ENCODE measurements around the gene LRRC4B. TPM values are rescaled to one million over a fixed set of nuclear protein-coding genes. Genes with fewer than 3 reads are reported as not detected.
"Not testable (repeated sequence)": the region's sequence is repeated elsewhere in the genome, so short reads cannot be mapped to it uniquely, and the experiment has no call there.

LRRC4B gene
- total RNA-seq, 2 experiments from 2014 or later = not detected

DNA sequence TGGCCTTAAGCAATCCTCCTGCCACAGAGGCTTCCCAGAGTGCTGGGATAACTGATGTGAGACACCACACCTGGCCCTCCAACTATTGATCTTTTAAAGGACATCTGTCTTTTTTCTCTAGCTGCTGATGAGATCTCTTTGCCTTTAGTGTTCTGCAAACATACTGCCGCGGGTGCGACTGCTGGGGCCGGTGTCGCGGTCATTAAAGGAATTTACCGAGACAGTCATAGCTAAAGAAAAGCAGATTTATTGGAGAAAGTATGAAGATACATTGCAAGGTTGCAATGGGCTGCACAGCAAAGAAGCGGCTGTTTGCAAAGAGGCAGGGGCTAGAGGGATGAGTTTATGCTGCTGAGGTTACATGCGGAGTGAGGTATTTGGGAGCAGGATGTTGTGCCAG, 31.2 kb upstream of the LRRC4B start:
- ATAC-seq (ENCODE audit: low read depth) (no peak), DNase-seq (no peak)
- H3K27ac Mint-ChIP-seq = no peak overlapping the region
- POLR2A ChIA-PET = no interaction called here
- no peaks in the 10 kb centered on the region for H3K9me3 Mint-ChIP-seq
- H3K36me3 Mint-ChIP-seq = no peaks in the 10 kb centered on the region
- H3K4me3 Mint-ChIP-seq = no peak overlapping the region
- peaks cover 18% of the 10 kb centered on the region for H3K27me3 Mint-ChIP-seq
- H3K4me1 Mint-ChIP-seq = no peaks in the 10 kb centered on the region

DNA sequence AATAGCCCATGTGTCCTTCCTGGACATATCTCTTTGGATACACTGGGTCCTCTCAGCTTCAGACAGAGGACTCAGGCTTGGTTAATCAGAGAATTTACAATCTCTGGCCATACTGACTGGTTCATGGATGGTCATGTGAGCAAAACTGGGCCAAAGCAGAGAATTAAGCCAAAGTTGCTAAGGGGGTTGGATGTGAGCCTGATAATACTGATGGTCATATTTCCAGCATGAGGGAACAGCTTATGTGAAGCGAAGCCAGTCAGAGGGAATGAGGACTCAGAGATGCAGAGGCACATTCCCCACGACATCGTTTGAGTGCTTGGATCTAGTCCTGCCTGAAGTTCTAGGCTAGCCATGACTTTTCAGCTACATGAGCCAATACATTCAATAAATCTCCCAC, 22.0 kb upstream of the LRRC4B start:
- H3K36me3 Mint-ChIP-seq = no peaks in the 10 kb centered on the region
- H3K4me1 Mint-ChIP-seq = no peaks in the 10 kb centered on the region
- DNase-seq = no peak
- no peak for ATAC-seq (ENCODE audit: low read depth)
- H3K4me3 Mint-ChIP-seq = no peak overlapping the region
- POLR2A ChIA-PET = no interaction called here
- H3K9me3 Mint-ChIP-seq = no peaks in the 10 kb centered on the region
- H3K27me3 Mint-ChIP-seq = peaks cover 6% of the 10 kb centered on the region
- no peak overlapping the region for H3K27ac Mint-ChIP-seq

DNA sequence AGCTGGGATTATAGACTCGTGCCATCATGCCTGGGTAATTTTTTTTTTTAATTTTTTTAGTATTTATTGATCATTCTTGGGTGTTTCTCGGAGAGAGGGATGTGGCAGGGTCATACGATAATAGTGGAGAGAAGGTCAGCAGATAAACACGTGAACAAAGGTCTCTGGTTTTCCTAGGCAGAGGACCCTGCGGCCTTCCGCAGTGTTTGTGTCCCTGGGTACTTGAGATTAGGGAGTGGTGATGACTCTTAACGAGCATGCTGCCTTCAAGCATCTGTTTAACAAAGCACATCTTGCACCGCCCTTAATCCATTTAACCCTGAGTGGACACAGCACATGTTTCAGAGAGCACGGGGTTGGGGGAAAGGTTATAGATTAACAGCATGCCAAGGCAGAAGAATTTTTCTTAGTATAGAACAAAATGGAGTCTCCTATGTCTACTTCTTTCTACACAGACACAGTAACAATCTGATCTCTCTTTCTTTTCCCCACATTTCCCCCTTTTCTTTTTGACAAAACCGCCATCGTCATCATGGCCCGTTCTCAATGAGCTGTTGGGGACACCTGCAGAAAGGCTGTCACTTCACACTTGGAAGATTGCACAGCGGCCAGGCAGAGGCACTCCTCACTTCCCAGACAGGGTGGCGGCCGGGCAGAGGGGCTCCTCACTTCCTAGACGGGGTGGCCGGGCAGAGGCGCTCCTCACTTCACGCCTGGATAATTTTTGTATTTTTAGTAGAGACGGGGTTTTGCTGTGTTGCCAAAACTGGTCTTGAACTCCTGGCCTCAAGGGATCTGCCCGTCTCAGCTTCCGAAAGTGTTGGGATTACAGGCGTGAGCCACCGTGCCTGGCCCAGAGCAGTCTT, 13.8 kb upstream of the LRRC4B start:
- H3K36me3 Mint-ChIP-seq; H3K27me3 Mint-ChIP-seq; POLR2A ChIA-PET; ATAC-seq (ENCODE audit: low read depth); H3K27ac Mint-ChIP-seq; H3K4me3 Mint-ChIP-seq; DNase-seq; H3K4me1 Mint-ChIP-seq; H3K9me3 Mint-ChIP-seq: not testable (repeated sequence)

DNA sequence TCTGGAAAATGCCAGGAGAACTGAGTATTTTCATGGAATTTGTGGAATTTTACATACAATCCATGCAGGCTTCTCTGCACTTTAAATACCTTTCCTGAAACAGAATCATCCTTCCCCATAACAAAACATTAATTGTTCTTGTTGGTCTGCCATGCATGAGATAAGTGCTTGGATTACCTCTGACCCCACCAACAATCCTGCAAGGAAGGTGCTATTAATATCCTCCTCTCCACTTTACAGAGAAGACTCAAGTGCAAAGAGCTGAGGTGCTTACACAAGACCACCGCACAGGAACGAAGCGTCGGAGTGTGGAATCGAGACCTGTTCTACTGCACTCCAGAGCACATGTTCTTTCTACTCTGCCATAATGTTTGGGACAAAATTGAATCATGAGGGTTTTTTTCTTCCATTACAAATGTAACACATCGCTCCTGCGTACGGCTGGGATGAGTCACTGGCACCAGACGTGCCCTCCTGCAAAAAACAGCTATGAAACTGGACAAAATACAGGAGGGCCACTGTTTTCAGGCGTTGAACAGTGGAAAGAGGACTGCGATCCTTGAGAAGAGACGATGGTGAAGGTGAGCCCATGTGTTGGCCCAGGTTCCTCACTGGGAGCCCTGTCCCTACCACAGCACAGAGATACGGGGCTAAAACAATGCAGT, 12.9 kb upstream of the LRRC4B start:
- H3K4me1 Mint-ChIP-seq = no peaks in the 10 kb centered on the region
- POLR2A ChIA-PET = no interaction called here
- H3K4me3 Mint-ChIP-seq = no peak overlapping the region
- H3K27ac Mint-ChIP-seq = no peak overlapping the region
- DNase-seq (no peak), ATAC-seq (ENCODE audit: low read depth) (no peak)
- no peaks in the 10 kb centered on the region for H3K36me3 Mint-ChIP-seq
- H3K9me3 Mint-ChIP-seq = no peaks in the 10 kb centered on the region
- peaks cover 5% of the 10 kb centered on the region for H3K27me3 Mint-ChIP-seq

DNA sequence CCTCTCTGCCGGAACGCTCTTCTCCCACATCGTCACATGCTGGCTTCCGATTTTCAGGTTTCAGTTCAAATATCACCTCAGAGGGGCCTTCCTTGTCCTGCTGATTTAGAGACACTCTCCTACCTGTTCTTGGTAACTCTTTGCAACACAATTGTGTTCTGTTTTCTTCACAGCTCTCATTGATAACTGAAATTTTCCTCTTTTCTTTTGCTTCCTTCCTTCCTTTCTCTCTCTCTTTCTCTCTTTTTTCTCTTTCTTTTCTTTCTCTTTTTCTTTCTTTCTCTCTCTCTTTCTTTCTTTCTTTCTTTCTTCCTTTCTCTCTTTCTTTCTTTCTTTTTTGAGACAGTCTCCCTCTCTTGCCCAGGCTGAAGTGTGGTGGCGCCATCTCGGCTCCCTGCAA, 12.0 kb upstream of the LRRC4B start:
- H3K9me3 Mint-ChIP-seq = no peaks in the 10 kb centered on the region
- H3K36me3 Mint-ChIP-seq = no peaks in the 10 kb centered on the region
- peaks cover 5% of the 10 kb centered on the region for H3K27me3 Mint-ChIP-seq
- POLR2A ChIA-PET = no interaction called here
- no peaks in the 10 kb centered on the region for H3K4me1 Mint-ChIP-seq
- no peak overlapping the region for H3K4me3 Mint-ChIP-seq
- DNase-seq (no peak), ATAC-seq (ENCODE audit: low read depth) (no peak)
- H3K27ac Mint-ChIP-seq = no peak overlapping the region

DNA sequence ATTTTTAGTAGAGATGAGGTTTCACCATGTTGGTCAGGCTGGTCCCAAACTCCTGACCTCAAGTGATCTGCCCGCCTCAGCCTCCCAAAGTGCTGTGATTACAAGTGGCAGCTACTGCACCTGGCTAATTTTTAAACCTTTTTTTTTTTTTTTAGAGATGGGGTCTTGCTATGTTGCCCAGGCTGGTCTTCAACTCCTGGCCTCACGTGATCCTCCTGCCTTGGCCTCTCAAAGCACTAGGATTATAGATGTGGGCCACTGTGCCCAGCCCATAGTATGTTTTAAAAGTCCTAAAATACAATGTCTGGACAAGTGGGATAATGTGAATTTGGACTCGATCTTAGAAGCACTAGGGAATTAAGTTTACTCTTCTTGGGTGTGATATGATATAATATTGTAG, 8.5 kb upstream of the LRRC4B start:
- H3K4me1 Mint-ChIP-seq; H3K36me3 Mint-ChIP-seq; H3K27ac Mint-ChIP-seq; H3K4me3 Mint-ChIP-seq; DNase-seq; ATAC-seq (ENCODE audit: low read depth); H3K9me3 Mint-ChIP-seq; POLR2A ChIA-PET: not testable (repeated sequence)
- peaks cover 10% of the 10 kb centered on the region for H3K27me3 Mint-ChIP-seq

DNA sequence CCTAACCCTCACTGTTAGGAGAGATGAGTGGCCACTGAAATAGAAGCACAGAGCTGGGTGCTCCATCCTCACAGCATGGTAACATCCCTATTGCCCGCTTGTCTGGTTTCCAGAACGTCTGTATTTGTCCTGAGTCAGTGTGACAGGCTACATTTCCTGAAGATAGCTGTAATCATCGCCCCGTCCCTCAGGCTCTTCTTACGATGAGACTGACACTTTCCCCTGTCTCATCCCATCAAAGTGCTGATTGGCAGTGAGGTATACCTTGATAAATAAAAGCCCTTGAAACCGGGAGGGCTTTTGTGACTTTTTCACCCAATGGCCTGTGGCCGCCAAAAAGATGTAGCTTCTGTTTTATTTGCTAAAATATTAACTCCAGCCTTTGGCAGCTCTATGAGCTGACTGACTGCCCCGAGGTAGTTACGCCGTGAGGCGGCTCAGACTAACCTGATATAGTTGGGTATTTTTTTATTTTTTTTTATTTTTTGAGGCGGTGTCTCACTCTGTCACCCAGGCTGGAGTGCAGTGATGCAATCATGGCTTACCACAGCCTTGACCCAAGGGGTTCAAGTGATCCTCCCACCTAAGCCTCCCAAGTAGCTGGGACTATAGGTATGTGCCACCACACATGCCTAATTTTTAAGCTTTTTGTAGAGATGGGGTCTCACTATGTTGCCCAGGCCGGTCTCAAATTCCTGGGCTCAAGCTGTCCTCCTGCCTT, 5.7 kb upstream of the LRRC4B start:
- POLR2A ChIA-PET = no interaction called here

DNA sequence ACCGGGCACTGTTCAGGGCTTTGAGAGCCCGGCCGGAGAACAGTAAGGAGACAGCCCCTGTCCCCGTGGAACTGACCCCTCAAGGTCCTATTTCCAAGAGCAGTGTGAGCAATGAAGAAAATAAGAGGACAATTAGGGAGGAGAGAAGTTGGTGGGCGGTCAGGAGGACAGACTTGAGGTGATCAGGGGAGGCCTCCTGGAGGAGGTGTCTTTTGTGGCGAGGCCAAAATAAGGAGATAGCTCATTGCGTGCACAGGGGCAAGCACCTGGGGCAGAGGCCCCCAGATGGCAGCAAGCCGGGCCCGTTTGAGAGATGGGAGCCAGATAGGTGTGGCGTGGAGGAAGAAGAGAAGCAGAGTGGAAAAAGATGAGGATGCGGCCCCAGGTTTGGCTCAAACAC, 2.8 kb upstream of the LRRC4B start:
- ATAC-seq (ENCODE audit: low read depth) = no peak
- no peak for DNase-seq
- no peak overlapping the region for H3K4me3 Mint-ChIP-seq
- no peaks in the 10 kb centered on the region for H3K9me3 Mint-ChIP-seq
- POLR2A ChIA-PET = no interaction called here
- no peaks in the 10 kb centered on the region for H3K36me3 Mint-ChIP-seq
- peaks cover 6% of the 10 kb centered on the region for H3K4me1 Mint-ChIP-seq
- peaks cover 35% of the 10 kb centered on the region for H3K27me3 Mint-ChIP-seq
- H3K27ac Mint-ChIP-seq = no peak overlapping the region

More for the DNA sequence above, 5.7 kb upstream of the LRRC4B start:
- Mint-ChIP-seq H3K27me3 (peaks cover 26% of the 10 kb centered on the region), H3K27ac (no peak overlapping the region), H3K36me3 (no peaks in the 10 kb centered on the region), H3K4me3 (no peak overlapping the region), H3K4me1 (no peaks in the 10 kb centered on the region), H3K9me3 (no peaks in the 10 kb centered on the region)
- DNase-seq (no peak), ATAC-seq (ENCODE audit: low read depth) (no peak)

DNA sequence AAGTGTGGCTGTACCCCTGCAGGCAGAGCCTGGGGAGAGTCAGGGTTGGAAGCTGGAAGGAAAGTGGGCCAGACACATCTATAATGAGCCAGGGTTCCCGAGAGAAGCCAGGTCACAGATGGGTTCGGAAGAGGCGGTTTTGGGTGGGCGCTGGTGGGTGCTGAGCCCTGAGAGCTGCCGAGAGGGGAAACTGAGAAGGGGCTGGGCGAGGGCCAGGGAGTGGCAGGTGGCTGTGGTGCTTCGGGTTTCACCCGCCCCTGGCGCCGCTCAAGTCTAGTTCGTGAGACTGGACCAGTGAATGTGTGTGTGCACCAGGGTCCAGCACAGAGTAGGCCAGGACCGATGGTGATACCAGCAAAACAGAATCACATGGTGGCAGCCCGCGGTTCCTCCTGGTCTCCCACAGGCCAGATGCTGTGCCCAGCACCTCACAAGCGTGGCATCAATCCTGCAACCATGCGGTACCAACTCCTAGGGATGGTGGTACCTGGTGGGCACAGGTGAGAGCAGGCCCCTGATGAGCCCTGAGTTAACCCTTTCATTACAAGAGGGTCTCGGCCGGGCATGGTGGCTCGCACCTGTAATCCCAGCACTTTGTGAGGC, 1.8 kb upstream of the LRRC4B start:
- peaks cover 8% of the 10 kb centered on the region for H3K4me1 Mint-ChIP-seq
- DNase-seq (no peak), ATAC-seq (ENCODE audit: low read depth) (no peak)
- no peak overlapping the region for H3K4me3 Mint-ChIP-seq
- POLR2A ChIA-PET = no interaction called here
- H3K27me3 Mint-ChIP-seq = peaks cover 44% of the 10 kb centered on the region
- H3K36me3 Mint-ChIP-seq = no peaks in the 10 kb centered on the region
- H3K9me3 Mint-ChIP-seq = no peaks in the 10 kb centered on the region
- no peak overlapping the region for H3K27ac Mint-ChIP-seq

DNA sequence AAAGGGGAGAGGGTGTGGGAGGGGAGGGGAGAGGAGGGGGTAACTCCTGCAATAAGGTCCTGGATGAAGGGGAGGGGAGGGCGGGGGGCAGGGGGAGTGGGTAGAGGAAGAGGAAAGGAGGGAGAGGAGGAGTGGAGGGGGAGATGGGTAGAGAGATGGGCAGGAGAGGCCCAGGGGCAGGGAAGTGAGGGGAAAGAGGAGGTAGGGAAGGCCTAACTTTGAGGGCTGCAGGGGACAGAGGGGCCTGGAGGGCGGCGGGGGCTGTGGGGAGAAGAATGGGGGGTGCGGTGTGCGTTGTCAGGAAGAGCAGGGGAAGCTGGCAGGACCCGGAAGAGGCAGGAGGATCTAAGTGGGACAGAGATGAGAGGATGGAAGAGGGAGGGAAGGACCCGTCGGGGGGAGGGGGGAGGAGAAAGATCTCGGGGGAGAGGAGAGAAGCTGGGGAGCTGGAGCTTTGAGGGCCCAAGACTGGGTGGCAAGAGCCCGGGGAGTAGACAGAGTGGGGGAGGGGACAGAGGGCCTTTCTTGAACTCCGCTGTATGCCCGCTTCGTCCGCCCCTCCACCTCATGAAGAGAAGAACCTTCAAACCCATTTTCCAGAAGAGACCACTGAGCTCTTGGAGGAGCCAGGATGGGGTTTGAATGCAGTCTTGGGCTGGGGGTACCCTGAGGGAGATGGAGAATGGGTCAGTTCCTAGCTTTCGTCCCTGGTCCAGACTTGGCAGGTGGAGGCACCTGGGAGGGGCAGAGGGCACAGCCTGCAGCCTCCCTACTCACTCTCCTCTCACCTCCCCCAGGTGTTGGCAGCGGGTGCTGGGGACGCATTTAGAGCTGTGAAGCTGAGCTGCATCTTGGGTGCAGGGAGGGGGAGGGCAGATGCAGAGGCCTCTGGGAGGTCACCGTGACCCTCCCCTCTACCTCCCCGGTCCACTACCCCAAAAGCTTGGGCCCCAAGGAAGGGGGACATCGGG, 778 bp upstream of the LRRC4B start:
- DNase-seq (no peak), ATAC-seq (ENCODE audit: low read depth) (no peak)
- POLR2A ChIA-PET = interaction anchor here (0.6 kb wide), 1 partner anchor 13 kb away, joined by 3 read pairs; no protein-coding TSS in a partner anchor
- Mint-ChIP-seq H3K36me3 (no peaks in the 10 kb centered on the region), H3K27ac (no peak overlapping the region), H3K4me1 (peaks cover 8% of the 10 kb centered on the region), H3K4me3 (no peak overlapping the region), H3K27me3 (peaks cover 53% of the 10 kb centered on the region), H3K9me3 (no peaks in the 10 kb centered on the region)

DNA sequence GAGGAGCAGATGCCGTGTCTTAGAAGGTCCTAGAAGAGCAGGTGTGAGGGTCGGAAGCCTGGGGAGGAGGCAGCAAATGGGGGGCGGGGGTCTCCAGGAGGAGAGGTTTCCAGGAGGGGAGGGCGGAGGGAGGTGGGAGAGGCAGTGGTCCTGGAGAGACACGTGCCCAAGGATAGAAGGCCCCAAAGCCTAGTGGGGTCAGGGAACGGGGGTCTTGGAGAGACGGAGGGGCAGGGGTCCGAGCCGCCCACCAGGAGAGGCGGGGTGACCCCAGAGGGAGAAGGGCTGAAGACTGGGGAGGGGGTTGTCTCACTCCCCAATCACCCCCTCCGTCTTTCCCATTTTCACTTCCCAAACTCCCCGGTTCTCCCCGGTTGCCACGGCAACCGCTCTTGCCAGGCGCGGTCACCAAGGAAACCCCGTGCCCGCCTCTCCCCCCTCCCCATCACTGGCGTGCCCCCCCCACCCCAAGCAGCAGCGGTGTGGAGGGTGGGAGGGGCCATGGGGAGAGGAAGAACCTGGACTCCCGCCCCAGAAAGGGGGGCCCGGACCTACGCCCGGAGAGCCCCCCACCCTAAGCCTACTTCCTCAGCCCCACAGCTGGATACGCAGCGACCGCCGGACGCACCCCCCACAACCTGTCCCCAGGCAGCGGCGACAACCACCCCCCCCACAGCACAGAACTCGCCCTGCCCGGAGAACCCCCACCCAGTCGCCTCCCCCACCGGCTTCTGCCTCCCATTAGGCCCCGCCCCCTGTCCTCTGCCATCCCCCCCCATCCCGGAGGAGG, 988 bp downstream of the LRRC4B start:
- Mint-ChIP-seq H3K27me3 (peaks cover 59% of the 10 kb centered on the region), H3K36me3 (no peaks in the 10 kb centered on the region), H3K4me3 (no peak overlapping the region), H3K27ac (no peak overlapping the region), H3K4me1 (peaks cover 8% of the 10 kb centered on the region), H3K9me3 (no peaks in the 10 kb centered on the region)
- ATAC-seq (ENCODE audit: low read depth) (no peak), DNase-seq (no peak)
- POLR2A ChIA-PET = no interaction called here

All from activated naive CD8-positive, alpha-beta T cell treated with anti-CD3 and anti-CD28 coated beads, Interleukin-2, amount 10 ng/mL, durations not matched to agents 7 days and 5 days (primary cell).